H1 (cell line): ENCODE data around the gene B3GALT6. TPM values are rescaled to one million over a fixed set of nuclear protein-coding genes. Genes with fewer than 3 reads are reported as not detected.

Experiments used
- GABPA ChIP-seq: IDR thresholded peaks from 2 replicates; pipeline ENCODE4 v1.6.1; 2011; ENCODE audit warnings: mild to moderate bottlenecking, low read length, moderate library complexity, borderline replicate concordance; ENCODE audit not compliant: insufficient read depth
- JUN ChIP-seq: IDR thresholded peaks from 2 replicates; pipeline ENCODE4 v1.6.1; 2011; ENCODE audit warnings: low read depth, mild to moderate bottlenecking, improper control_type of control experiment, low read length
- KDM5A ChIP-seq: fragments of 200-600 bp; IDR thresholded peaks from 2 replicates; pipeline ENCODE4 v1.7.1; 2012; ENCODE audit warnings: mild to moderate bottlenecking, low read length, inconsistent platforms, mixed read lengths
- POU5F1 ChIP-seq: IDR thresholded peaks from 2 replicates; pipeline ENCODE4 v1.6.1; 2011; ENCODE audit warnings: low read depth, mild to moderate bottlenecking, low read length, moderate library complexity
- TCF12 ChIP-seq: IDR thresholded peaks from 2 replicates; pipeline ENCODE4 v1.6.1; 2011; ENCODE audit warnings: low read depth, mild to moderate bottlenecking, low read length
- USF2 ChIP-seq: IDR thresholded peaks from 2 replicates; pipeline ENCODE4 v1.6.1; 2011; ENCODE audit warnings: low read length, improper control_type of control experiment
- polyA plus RNA-seq, 7 experiments: library from polyadenylated mRNA; depleted of rRNA in 3 of 7; stranded (reverse) in 5 of 7; unstranded in 2 of 7; fragments of >200 nt in 5 of 7; fragments of 200-250 nt in 2 of 7; gene quantifications; 1 replicate in 5 of 7; 2 replicates in 1 of 7; 4 replicates in 1 of 7; pipeline versions ENCODE4 v1.2.1 to v1.2.3, GENCODE V29; 2011 to 2013; ENCODE audit warnings: missing spikeins in 2 of 7, mixed read lengths in 2 of 7
- total RNA-seq: library from RNA; stranded (reverse); fragmentation: NEBNext Ultra II Directional; extraction: Animal tissue kit (Norgen Biotek cat#: 25700); gene quantifications from 2 replicates; pipeline ENCODE4 v1.2.1, GENCODE V29; 2021
- TF ChIP-seq, protein P1 (sequence below): IDR thresholded peaks from 2 replicates; pipeline ENCODE4 v1.6.1; 2011; ENCODE audit warnings: low read depth, mild to moderate bottlenecking, low read length; ENCODE audit not compliant: insufficient read depth

Gene B3GALT6
- total and polyA plus RNA-seq, 2 of the 8 experiments (the other 6 are each of a cell fraction or from before 2014, with no cell fraction given): 18.4 to 20.4 TPM

DNA sequence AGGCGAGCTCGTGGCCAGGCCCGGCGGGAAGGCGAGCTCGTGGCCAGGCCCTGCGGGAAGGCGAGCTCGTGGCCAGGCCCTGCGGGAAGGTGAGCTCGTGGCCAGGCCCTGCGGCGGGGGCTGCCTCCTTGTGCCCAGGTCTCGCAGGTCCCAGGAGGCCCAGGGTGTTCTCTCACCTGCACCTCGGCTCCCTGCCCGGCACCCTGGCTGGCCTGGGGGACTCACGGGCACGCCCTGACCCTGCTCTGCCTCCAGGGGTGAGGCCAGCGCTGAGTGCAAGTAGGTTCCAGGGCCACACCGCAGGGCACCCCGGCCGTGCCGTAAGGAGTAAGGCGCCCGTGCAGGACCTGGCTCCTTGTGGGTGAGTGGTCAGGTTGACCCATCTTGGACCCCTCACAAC lies 4.7 kb upstream of the B3GALT6 start (continued):
- TF ChIP-seq JUN: no peak
- no peak for TF ChIP-seq USF2
- TF ChIP-seq, protein P1, sequence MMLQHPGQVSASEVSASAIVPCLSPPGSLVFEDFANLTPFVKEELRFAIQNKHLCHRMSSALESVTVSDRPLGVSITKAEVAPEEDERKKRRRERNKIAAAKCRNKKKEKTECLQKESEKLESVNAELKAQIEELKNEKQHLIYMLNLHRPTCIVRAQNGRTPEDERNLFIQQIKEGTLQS: no peak
- TF ChIP-seq KDM5A: no peak
- no peak for TF ChIP-seq GABPA
- TF ChIP-seq TCF12: no peak
- no peak for TF ChIP-seq POU5F1
